DND-41 (cell line): ENCODE data around the gene LIN7C.

Experiments used
- CTCF ChIP-seq: IDR thresholded peaks from 2 replicates; pipeline ENCODE4 v1.5.1; 2012; ENCODE audit warnings: borderline replicate concordance, low read length, moderate library complexity, mild to moderate bottlenecking; ENCODE audit not compliant: poor library complexity, severe bottlenecking; ENCODE audit errors: extremely low read depth
- EZH2 ChIP-seq: IDR thresholded peaks from 3 replicates; pipeline ENCODE4 v1.6.1; 2012; ENCODE audit warnings: borderline replicate concordance, low read depth, mild to moderate bottlenecking, moderate library complexity, low read length, inconsistent platforms; ENCODE audit not compliant: severe bottlenecking

- TF ChIP-seq CTCF = peak; percentile 13
- TF ChIP-seq EZH2 = no peak
Observed at GRCh38 chr11:27524155-27524554, 17.6 kb upstream of the LIN7C start.
